A204.1 (cell line): Measurements from ENCODE around the gene AHCYL1.
"Not testable (repeated sequence)": the region's sequence is repeated elsewhere in the genome, so short reads cannot be mapped to it uniquely, and the experiment has no call there.

ENCODE experiments used
- FAIRE-seq: peaks from 2 replicates; lab custom pipeline; 2012; peaks lifted over from hg19 to GRCh38; lab: Jason Lieb, UNC

AHCYL1 gene

GRCh38 chr1:110002695-110003094 is 18.1 kb downstream of the AHCYL1 start:
- FAIRE-seq, result no peak

GRCh38 chr1:110003747-110004428 is 19.3 kb downstream of the AHCYL1 start:
- no peak for FAIRE-seq

GRCh38 chr1:110004583-110004982 is 20.0 kb downstream of the AHCYL1 start:
- no peak for FAIRE-seq

- no peak for FAIRE-seq
Measured at GRCh38 chr1:110005971-110006370, 21.4 kb downstream of the AHCYL1 start.

- no peak for FAIRE-seq
Measured at GRCh38 chr1:110006516-110006915, 22.0 kb downstream of the AHCYL1 start.

GRCh38 chr1:110007046-110007830 is 22.7 kb downstream of the AHCYL1 start:
- FAIRE-seq, result no peak

- no peak for FAIRE-seq
Measured at GRCh38 chr1:110008971-110009565, 24.5 kb downstream of the AHCYL1 start.

GRCh38 chr1:110011527-110012041 is 27.0 kb downstream of the AHCYL1 start:
- peak; percentile 29 for FAIRE-seq

- no peak for FAIRE-seq
Measured at GRCh38 chr1:110012100-110012780, 27.7 kb downstream of the AHCYL1 start.

GRCh38 chr1:110017792-110018191 is 33.2 kb downstream of the AHCYL1 start:
- no peak for FAIRE-seq

- no peak for FAIRE-seq
Measured at GRCh38 chr1:110018396-110018795, 33.8 kb downstream of the AHCYL1 start.

- no peak for FAIRE-seq
Measured at GRCh38 chr1:110019770-110020169, 35.2 kb downstream of the AHCYL1 start.

GRCh38 chr1:110021285-110021684 is 36.7 kb downstream of the AHCYL1 start:
- FAIRE-seq, result no peak

- FAIRE-seq, result no peak
Measured at GRCh38 chr1:110024613-110025012, 40.0 kb downstream of the AHCYL1 start.

GRCh38 chr1:110030687-110031086 is 46.1 kb downstream of the AHCYL1 start:
- not testable (repeated sequence) for FAIRE-seq

- FAIRE-seq, result no peak
Measured at GRCh38 chr1:110032327-110032726, 47.8 kb downstream of the AHCYL1 start.

- no peak for FAIRE-seq
Measured at GRCh38 chr1:110033421-110033820, 48.9 kb downstream of the AHCYL1 start.

GRCh38 chr1:110034040-110034450 is 49.5 kb downstream of the AHCYL1 start:
- FAIRE-seq, result no peak

- FAIRE-seq, result peak; percentile 91
Measured at GRCh38 chr1:110034451-110035235, 50.1 kb downstream of the AHCYL1 start, which contains the start of gene STRIP1. STRIP1 (plus strand) TSS chr1:110034624; CDS start chr1:110034638, 14 bp downstream.

- no peak for FAIRE-seq
Measured at GRCh38 chr1:110035236-110035752, 50.7 kb downstream of the AHCYL1 start.

GRCh38 chr1:110038271-110038670 is 53.7 kb downstream of the AHCYL1 start:
- no peak for FAIRE-seq
